Measurements from ENCODE around the gene DGKZ.

DGKZ gene

GRCh38 chr11:46426233-46426991 lies 79.1 kb downstream of the DGKZ start:
- no peak for DNase-seq (ENCODE audit: extremely low read depth in 1 of 2, low read depth in 1 of 2)

GRCh38 chr11:46427364-46427763 lies 80.1 kb downstream of the DGKZ start:
- DNase-seq (ENCODE audit: extremely low read depth in 1 of 2, low read depth in 1 of 2): no peak

- DNase-seq (ENCODE audit: extremely low read depth in 1 of 2, low read depth in 1 of 2): no peak
Observed at GRCh38 chr11:46429717-46430116, 82.5 kb downstream of the DGKZ start.

All from activated CD8-positive, alpha-beta memory T cell treated with anti-CD3 and anti-CD28 coated beads for 1 hour (primary cell).